ENCODE data around the gene ARHGAP23.
A peak's percentile ranks its signal among the peaks of the same experiment; 100 is the strongest.

ARHGAP23 gene

DNA sequence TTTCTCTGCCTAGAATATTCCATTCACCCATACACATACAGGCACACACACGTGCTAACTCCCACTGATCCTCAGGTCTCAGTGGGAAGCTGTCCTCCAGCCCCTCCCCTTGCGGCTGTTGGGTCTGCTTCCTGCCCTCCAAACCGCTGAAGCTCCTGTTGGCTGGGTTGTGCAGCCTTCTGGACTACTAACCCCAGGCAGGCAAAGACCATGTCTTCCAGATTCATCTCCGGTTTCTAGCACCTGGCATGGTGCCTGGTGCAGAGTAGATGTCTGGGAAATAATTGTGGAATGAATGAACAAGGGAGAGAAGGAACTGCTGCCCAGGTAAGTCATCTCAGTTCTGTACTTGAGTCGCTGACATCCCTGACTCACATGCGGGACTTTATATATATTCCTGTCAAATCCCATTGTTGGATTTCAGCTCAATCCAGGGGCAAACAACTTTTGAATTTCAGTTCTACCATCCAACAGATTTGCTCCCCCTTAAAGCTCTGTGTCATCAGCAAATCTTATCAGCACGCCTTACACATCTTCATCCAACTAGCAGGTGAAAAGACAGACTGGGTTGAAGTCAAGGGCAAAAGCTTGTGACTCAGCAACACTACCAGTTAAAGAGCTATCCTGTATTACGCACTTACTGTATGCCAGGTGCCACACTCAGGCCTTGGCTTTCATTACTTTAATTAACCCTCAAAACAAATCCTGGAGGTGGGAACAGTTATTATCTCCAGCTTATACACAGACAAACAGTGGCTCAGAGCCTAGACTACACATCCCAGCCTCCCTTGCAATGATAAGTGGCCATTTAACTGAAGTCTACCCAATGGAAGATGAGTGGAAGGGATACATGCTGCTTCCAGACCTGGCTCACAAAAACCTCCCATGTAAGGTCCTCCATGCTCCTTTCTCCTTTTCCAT, 126.4 kb downstream of the ARHGAP23 start:
- no peak for DNase-seq

DNA sequence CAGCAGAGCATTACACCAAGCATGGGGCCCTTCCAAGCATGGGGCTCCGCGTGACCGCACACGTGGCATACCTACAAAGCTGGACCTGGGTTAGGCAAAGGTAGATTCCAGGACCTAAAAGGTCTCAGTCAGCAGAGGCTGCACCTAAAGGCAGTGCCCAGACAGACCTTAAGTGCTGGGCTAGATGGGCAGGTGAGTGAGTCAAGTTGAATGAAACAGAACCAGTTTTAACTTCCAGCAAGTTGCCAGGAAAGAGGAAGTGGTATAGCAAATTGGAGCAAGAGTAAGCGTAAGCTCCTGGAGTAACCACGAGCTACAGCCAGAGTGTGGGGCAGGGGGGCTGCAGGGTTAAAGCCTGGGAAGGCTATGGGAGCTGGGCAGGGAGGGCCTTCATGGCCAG, 128.0 kb downstream of the ARHGAP23 start:
- no peak for DNase-seq

DNA sequence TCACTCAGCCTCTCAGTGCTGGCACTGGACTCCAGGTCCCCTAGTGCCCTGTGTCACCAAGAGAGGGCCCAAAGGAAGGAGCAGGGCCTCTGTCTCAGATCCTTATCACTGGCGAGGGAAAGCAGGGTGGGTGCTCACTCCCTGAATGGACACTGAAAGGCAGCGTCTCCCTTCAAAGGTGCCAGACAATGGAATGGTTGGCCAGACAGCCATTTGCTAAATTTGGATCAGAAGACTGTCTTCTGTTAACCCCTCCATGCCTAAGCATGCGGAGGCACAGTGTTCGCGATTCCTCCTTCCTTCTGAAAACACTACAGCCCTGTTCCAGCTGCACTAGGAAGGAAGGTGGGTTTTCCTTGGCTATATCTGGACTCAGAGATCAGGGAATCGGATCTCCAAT, 129.1 kb downstream of the ARHGAP23 start:
- DNase-seq = no peak

DNA sequence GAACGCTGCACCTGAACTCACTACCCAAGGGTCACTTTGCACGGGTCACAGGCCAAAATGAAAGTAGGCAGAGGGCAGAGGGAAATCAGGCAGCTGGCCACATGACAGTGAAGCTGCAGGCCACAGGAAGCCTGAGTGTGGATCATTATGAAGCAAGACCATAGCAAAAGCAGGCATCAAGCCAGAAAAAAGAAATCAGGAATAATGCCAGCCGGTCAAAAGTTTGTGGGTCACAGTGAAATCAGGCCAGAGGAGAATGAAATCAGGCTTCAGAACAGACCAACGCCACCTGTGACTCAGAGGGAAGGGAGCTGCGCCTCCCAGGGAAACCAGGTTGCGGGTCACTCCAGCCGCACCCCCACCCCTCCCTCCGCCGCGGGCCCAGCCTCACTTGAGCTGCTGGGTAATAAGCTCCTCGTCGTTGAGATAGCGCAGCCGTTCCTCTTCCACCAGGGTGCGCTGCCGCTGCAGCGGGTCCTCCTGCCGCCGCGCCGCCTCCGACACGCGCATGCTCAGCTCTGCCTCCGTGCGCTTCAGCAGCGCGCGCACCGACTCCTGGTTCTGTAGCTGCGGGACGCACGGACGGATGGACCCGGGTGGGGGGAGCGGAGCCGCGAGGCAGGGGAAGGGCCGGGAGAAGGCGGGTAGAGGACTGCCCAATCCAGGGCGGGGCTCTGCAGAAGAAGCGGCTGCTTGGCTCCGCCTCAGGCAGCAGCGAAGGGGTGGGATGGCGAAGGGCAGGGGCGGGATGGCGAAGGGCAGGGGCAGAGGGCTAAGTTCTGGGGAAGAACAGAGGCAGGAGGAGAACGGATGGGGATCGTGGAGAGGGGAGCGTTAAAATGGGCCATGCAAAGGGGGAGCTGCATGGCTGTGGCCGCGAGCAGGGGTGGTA, 129.8 kb downstream of the ARHGAP23 start:
- DNase-seq = peak; percentile 92

DNA sequence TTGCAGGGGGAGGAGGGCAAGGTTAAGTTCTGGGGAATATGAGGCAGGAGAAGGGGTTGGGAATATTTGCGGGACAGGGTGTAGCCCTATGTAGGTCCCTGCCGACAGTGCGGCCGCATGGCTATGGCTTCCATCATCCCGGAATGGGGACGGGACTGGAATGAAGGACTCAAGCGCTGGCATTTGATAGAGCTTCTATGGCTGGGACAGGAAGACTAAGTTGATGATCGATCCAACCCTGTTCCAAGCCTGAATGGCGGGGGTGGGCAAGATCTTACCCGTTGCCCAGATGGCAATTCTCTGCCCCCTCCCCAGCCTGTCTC, 130.4 kb downstream of the ARHGAP23 start:
- DNase-seq = no peak

DNA sequence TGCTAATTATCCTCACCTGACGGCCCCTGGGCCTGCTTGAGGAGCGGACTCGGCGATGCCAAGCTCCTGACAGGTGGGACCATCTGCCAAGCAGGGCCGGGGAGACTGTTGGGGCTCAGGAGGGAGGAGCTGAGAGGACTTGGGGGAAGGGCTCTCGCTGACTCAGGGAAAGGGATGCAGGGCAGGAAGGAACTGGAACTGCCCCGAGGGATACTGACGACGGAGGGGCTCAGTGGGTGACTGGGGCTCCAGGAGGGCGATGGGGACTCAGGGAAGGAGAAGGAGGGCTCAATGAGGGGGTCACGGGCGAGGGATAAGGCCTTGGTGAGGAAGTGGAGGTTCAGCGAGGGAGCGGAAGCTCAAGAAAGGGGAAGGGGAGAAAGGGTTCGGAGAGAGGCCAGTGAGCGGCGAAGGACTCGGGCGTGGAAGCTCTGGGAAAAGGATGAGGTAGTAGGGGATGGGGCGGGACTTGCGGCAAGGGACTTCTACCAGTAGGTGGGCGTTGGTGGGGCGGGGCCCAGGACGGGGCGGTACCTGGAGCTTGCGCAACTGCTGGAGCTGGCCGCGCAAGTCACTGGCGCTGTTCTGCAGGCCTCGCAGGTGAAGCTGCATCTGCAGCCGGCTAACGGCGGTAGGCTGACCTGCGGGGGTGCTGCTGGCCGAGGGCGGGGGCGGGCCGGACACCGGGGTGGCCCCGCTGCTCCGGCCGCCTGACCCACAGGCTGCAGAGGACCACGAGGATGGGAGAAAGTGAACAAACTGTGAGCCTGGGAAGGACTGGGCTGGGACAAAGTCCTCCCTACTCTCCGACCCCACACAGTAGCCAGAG, 131.0 kb downstream of the ARHGAP23 start:
- DNase-seq = peak; percentile 93

DNA sequence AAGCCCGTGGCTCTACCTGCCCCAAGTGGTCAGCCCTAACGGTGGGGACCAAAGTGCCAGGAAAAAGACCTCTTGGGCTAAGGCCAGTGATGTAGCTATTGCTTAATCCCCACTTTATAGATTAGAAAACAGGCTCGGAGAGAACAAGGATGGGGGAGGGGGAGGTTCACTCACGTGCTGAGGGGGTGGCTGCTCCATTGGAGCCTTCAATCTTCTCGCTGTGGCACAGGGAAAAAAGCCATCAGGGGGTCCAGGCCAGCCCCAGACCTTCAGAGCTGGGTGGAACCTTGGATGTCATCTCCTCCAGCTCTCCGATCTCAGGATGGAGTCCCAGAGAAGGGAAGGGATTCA, 131.6 kb downstream of the ARHGAP23 start:
- DNase-seq = no peak

DNA sequence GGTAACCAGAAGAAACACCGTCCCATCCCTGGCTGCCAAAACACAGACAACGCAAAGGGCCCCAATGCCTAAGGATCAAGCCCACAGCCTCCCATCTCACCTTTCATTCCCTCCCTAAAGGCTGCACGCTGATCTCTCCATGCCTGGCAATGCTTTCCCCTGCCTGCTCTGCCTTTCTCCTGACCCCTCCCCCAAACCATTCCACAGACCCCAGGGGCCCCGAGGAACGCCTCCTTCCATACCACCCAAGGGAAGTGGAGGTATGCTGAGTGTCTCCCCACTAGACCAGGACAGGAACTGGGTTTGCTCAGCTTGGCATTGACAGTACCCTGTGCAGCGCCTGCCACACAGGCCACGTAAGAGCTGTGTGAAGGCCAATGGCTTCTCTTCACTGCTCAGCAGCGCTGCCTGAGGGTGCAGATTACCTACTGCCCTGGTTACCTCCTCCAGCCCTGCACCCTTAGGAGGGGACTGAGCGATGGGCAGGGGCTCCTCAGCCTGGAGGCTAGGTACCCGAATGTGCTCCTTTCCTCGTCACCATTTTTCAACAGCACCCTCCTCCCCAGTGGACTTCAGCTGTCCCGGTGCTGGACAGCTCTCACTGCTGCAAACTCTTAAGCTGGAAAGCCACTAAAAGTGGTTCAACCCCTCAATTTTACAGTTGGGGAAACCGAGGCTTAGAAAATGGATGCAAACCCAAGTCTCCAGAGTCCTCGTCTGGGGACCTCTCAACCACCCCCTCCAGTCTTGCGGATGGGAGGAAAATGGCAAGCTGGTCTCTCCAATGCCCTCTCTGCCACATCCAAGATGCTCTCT, 132.4 kb downstream of the ARHGAP23 start:
- DNase-seq = no peak

DNA sequence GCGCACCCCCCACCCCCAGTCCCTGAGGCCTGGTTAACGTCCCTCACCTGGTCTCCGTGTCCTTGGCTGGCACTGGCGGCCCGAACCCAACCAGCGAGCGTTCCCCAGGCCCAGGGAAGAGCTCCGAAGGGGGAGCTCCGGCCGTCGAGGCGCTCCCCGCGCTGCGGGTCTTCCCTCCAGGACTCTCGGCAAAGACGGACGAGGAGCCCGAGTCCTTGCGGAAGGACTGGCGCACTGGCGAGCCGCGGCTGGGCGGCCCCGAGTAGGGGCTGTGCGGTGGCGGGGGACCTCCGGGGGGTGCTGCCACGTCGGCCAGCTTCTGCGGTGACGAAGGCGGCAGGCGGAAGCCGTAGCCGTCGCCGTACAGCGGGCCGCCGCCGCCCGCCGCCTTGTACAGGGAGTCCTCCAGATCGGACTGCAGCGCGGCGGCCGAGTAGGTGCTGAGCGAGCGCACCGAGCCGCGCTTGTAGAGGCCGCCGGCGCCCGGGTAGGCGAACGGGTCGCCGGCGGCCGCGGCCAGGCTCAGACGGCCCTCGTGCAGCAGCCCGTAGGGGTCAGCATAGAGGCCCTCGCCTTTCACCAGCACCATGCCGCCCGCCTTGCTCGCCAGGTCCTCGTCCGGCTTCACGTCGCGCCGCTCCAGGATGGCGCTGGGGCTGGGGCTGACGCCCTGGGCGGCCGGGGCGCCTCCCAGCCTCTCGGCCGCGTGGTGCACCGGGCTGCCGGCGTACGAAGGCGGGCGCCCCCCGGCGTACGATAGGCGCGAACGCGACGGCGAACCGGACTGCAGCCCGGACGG, 133.4 kb downstream of the ARHGAP23 start:
- no peak for DNase-seq

Data from stimulated activated CD4-positive, alpha-beta T cell treated with anti-CD3 and anti-CD28 coated beads, Interleukin-4, amount 100 ng/mL, for 24 hours (primary cell).